H1 (cell line): Measurements from ENCODE around the gene DENND6B. TPM values are rescaled to one million over a fixed set of nuclear protein-coding genes. Genes with fewer than 3 reads are reported as not detected.

Source experiments
- NANOG ChIP-seq: IDR thresholded peaks from 2 replicates; pipeline ENCODE4 v1.6.1; 2011; ENCODE audit warnings: low read length, low read depth, mild to moderate bottlenecking, inconsistent platforms; ENCODE audit not compliant: insufficient read depth, poor library complexity, severe bottlenecking
- RAD21 ChIP-seq, 2 experiments: IDR thresholded peaks in 1 of 2; conservative IDR thresholded peaks in 1 of 2; 2 replicates each; pipeline ENCODE4 v1.6.1; 2011; ENCODE audit warnings: low read depth in 2 of 2, low read length in 2 of 2, improper control_type of control experiment in 1 of 2, inconsistent platforms in 1 of 2, mild to moderate bottlenecking in 1 of 2, moderate library complexity in 1 of 2
- SIN3A ChIP-seq, 2 experiments: IDR thresholded peaks in 1 of 2; conservative IDR thresholded peaks in 1 of 2; 2 replicates each; pipeline ENCODE4 v1.6.1; 2011 to 2012; ENCODE audit warnings: low read length in 2 of 2, improper control_type of control experiment in 1 of 2, low read depth in 1 of 2, mild to moderate bottlenecking in 1 of 2
- SP4 ChIP-seq: IDR thresholded peaks from 2 replicates; pipeline ENCODE4 v1.6.1; 2012; ENCODE audit warnings: low read length, inconsistent platforms
- polyA plus RNA-seq, 7 experiments: library from polyadenylated mRNA; depleted of rRNA in 3 of 7; stranded (reverse) in 5 of 7; unstranded in 2 of 7; fragments of >200 nt in 5 of 7; fragments of 200-250 nt in 2 of 7; gene quantifications; 1 replicate in 5 of 7; 2 replicates in 1 of 7; 4 replicates in 1 of 7; pipeline versions ENCODE4 v1.2.1 to v1.2.3, GENCODE V29; 2011 to 2013; ENCODE audit warnings: missing spikeins in 2 of 7, mixed read lengths in 2 of 7
- total RNA-seq: library from RNA; stranded (reverse); fragmentation: NEBNext Ultra II Directional; extraction: Animal tissue kit (Norgen Biotek cat#: 25700); gene quantifications from 2 replicates; pipeline ENCODE4 v1.2.1, GENCODE V29; 2021
- TF ChIP-seq, protein P1 (sequence below): IDR thresholded peaks from 2 replicates; pipeline ENCODE4 v1.6.1; 2012; ENCODE audit warnings: low read length, inconsistent platforms

DENND6B gene
- total and polyA plus RNA-seq, 2 of the 8 experiments (the other 6 are each of a cell fraction or from before 2014, with no cell fraction given), result 1.1 to 1.9 TPM

DNA sequence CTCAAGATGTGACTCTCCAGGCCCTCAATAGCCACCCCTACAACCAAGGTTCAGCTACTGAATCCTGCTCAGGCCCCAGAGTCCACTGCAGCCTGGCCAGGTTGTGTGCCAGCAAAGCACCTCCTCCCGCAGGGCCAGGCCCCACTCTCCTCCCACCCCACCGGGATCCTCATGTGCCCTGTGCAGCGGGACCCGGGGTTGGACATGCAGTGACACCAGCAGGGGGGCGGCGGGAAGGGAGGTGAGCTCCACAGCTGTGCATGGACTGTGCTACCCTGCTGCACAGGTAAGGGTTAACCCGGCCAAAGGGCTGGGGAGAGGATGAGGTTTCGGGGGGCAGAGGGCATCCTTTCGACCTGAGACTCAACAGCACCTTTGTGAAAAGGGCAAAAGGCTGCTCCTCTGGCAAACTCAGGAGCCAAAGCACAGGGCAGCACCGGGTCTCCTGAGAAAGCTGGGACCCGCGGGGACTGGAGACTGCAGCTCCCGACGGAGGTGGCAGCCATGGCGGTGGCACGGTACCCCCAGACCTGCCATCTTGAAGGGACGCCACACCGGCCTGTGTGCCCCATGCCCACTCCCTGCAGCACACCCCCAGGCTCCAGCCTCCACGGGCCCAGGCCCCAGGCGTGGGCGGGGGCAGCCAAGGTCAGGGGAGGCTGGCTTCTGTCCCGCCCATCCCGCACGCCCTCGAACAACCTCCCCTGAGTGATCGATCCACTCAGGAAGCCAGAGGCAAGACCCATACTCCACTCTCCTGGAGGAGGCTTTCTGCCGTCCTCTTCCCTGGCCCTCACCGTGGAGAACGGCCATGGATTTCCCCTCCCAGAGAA is 29.9 kb downstream of the DENND6B start (continued):
- TF ChIP-seq RAD21 (IDR thresholded peaks at IDR 0.05 in 1 of 2, conservative IDR thresholded peaks at IDR 0.05 in 1 of 2; ENCODE audit: low read depth in 2 of 2, low read length in 2 of 2) (no peak), NANOG (no peak), SP4 (no peak), SIN3A (conservative IDR thresholded peaks at IDR 0.05 in 1 of 2, IDR thresholded peaks at IDR 0.05 in 1 of 2; ENCODE audit: low read depth in 1 of 2, low read length in 2 of 2) (no peak)
- TF ChIP-seq, protein P1, sequence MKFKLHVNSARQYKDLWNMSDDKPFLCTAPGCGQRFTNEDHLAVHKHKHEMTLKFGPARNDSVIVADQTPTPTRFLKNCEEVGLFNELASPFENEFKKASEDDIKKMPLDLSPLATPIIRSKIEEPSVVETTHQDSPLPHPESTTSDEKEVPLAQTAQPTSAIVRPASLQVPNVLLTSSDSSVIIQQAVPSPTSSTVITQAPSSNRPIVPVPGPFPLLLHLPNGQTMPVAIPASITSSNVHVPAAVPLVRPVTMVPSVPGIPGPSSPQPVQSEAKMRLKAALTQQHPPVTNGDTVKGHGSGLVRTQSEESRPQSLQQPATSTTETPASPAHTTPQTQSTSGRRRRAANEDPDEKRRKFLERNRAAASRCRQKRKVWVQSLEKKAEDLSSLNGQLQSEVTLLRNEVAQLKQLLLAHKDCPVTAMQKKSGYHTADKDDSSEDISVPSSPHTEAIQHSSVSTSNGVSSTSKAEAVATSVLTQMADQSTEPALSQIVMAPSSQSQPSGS, result no peak
